Omental fat pad (tissue), 4 donors: ENCODE results near the gene DLG3. TPM values are rescaled to one million over a fixed set of nuclear protein-coding genes. Genes with fewer than 3 reads are reported as not detected.
"Not testable (repeated sequence)": the region's sequence is repeated elsewhere in the genome, so short reads cannot be mapped to it uniquely, and the experiment has no call there.

Source experiments
- ATAC-seq: fragments of 150-250 bp; one replicate; pipeline ENCODE4 v1.9.1; 2016; ENCODE audit warnings: mild to moderate bottlenecking, moderate library complexity; ENCODE audit not compliant: low FRiP score
- DNase-seq: peaks from one replicate; pipeline ENCODE4 v3.0.0-alpha.2; 2019; ENCODE audit warnings: low spot score
- total RNA-seq, 4 donors: library from RNA; depleted of rRNA; stranded (reverse); fragments of >200 nt; gene quantifications; one replicate each; pipeline ENCODE4 v1.1.0, GENCODE V29; 2016
- TF ChIP-seq, protein P1 (sequence below), 3 donors: fragments of 450-650 bp; IDR thresholded peaks; one replicate each; pipeline ENCODE4 v1.5.1; 2016 to 2017; ENCODE audit warnings: antibody characterized with exemption in 3 of 3, mild to moderate bottlenecking in 3 of 3, moderate library complexity in 2 of 3

Gene DLG3
- total RNA-seq: 1 to 10 TPM; 3.7 to 7.8 (median 5.3) TPM

DNA sequence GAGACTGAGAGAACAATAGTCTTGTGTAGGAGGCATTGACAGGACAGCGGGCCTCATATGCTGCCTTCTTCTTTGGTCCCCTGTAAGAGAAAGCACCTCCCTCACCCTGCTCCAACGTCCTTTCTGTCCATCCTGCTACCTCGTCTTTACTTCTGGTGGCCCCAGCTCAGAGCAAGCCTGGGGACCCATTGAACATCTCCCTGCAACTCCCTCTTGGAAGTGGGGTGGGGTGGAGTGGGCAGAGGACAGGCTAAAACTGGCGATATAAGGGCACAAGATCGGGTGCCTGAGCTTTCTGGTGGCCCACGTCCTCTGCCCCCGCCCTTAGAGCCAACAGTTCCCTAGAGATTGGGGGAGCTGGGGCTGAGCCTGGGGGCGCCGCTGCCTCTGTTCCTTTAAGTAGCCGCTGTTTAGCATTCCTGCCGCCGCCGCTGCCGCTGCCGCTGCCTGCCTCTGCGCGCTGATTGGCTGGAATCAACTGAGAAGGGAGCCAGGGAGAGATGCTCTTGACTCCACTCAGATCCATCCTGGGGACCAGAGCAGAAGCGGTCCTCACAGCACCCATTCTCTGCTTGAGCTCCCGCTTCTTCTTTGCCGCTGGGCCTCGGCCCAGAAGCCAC is at the start of gene DLG3:
Gene DLG3, plus strand, starts transcription at position 510 of the 620 bp plus-strand sequence. CDS start 367 bp downstream, outside the sequence.
- TF ChIP-seq, protein P1, sequence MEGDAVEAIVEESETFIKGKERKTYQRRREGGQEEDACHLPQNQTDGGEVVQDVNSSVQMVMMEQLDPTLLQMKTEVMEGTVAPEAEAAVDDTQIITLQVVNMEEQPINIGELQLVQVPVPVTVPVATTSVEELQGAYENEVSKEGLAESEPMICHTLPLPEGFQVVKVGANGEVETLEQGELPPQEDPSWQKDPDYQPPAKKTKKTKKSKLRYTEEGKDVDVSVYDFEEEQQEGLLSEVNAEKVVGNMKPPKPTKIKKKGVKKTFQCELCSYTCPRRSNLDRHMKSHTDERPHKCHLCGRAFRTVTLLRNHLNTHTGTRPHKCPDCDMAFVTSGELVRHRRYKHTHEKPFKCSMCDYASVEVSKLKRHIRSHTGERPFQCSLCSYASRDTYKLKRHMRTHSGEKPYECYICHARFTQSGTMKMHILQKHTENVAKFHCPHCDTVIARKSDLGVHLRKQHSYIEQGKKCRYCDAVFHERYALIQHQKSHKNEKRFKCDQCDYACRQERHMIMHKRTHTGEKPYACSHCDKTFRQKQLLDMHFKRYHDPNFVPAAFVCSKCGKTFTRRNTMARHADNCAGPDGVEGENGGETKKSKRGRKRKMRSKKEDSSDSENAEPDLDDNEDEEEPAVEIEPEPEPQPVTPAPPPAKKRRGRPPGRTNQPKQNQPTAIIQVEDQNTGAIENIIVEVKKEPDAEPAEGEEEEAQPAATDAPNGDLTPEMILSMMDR (IDR thresholded peaks at IDR 0.05): no peak
- no peak for ATAC-seq

DNA sequence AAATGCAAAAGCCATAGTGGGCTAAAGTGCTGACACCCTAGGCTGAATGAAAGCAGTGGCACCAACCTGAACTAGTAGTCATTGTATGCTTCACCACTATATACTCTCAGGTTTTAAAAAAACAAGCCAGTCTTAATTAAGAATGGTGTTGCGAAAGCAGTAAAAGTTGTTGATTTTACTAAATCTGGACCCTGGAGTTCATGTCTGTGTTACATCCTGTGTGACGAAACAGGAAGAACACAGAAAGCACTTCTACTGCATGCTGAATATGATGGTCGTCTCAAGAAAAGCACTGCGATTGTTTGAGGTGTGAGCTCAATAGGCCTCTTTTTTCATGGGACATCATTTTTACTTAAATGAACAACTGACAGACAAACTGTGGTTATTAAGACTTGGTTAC is 45.7 kb upstream of the DLG3 start:
- no peak for DNase-seq
- no peak for ATAC-seq
- TF ChIP-seq, protein P1 (IDR thresholded peaks at IDR 0.05): no peak

More for the DNA sequence above, at the start of gene DLG3:
- no peak for DNase-seq

DNA sequence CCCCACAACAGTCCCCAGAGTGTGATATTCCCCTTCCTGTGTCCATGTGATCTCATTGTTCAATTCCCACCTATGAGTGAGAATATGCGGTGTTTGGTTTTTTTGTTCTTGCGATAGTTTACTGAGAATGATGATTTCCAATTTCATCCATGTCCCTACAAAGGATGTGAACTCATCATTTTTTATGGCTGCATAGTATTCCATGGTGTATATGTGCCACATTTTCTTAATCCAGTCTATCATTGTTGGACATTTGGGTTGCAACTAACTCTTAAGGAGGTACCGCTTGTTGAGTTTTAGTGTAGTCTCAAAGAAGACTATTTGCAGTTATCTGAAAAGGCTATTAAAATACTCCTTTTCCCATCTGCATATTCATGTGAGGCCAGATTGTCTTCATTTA is 44.5 kb upstream of the DLG3 start:
- DNase-seq, ATAC-seq: not testable (repeated sequence)

DNA sequence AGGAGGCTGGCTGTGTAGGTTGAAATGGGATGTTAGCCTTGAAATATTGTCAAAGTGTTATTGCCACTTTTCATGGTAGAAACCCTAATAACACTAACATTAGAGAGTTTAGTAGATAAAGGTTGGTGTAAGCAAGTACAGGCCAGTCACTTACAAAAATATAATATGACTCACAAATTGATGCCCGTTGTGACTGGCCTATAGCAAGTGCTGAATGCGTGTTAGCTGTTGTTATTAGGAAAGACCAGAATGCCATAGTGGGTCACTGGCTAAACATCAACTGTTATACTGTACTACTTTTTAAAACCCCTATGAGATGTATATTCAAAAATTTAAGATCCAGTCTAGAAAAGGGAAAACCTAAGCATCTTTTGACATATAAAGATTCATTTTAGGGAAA is 41.9 kb upstream of the DLG3 start:
- TF ChIP-seq, protein P1 (IDR thresholded peaks at IDR 0.05): no peak
- DNase-seq: no peak
- no peak for ATAC-seq

DNA sequence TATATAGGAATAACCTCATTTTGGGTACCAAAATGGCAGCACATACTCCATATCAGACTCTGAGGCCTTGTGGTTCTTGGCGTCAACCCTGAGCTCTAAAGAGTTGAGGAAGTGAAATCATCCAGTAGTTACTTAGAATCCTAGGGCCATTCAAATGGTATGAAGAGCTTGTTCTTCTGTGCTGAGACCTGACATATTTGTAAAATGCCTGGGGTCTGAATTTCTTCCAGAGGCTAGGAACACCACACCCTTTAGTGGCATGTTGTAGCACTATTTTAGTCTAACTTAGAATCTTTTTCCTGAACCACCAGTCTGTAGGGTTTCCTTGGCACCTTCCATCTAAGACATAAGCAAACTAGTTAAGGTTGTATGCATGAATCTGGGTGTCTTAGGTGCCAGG is 39.6 kb upstream of the DLG3 start:
- ATAC-seq: no peak
- TF ChIP-seq, protein P1 (IDR thresholded peaks at IDR 0.05): no peak
- no peak for DNase-seq

DNA sequence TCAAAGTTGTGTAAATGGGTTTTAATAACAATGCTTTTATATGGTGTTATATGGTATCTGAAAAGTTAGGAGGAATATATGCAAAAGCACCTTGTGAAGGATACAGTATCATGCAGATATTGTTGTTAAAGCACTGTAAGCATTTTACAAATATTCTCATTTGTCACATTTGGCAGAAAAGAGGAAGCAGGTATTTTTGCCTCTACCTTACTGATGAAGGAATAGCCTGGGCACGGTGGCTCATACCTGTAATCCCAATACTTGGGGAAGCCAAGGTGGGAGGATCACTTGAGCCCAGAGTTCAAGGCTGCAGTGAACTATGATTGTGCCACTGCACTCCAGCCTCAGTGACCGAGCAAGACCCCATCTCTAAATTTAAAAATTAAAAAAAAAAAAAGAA is 33.7 kb upstream of the DLG3 start:
- ATAC-seq (no peak), DNase-seq (no peak)
- TF ChIP-seq, protein P1 (IDR thresholded peaks at IDR 0.05): no peak

DNA sequence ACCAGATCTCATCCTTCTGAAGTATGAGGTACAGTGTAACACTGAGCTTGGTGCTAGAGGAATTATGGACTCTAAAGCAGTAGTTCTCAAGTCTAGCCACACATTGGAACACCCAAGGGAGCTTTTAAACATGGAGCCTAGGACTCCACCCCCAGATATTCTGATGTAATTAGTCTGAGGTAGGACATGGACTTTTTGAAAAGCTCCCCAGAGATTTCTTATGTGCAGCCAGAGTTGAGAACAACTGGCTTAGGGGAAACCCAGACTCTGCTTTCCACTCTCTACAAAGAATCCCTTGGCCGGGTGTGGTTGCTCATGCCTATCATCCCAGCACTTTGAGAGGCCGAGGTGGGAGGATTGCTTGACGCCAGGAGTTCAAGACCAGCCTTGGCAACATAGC is 33.2 kb upstream of the DLG3 start:
- TF ChIP-seq, protein P1 (IDR thresholded peaks at IDR 0.05): no peak
- DNase-seq (no peak), ATAC-seq (no peak)
